GM12878 (cell line): ENCODE data around the gene HSPB6. TPM values are rescaled to one million over a fixed set of nuclear protein-coding genes. Genes with fewer than 3 reads are reported as not detected.

ENCODE experiments used
- ATAC-seq: fragments of 200-7000 bp; cut with Tn5 transposase; 3 replicates; pipeline ENCODE4 v1.9.1; 2020; ENCODE audit warnings: mild to moderate bottlenecking, moderate library complexity
- BruUV-seq: library from RNA; stranded (reverse); fragments of 400-500 nt; replicated peaks from 2 replicates; lab custom pipeline; 2021; lab: Mats Ljungman, UMichigan
- CTCF ChIA-PET: fragments of 300-600 bp; sonication (Branson Sonifier 250); formaldehyde crosslinking; extraction: SDS; loops from one replicate; lab custom pipeline; 2021; ENCODE audit warnings: inconsistent platforms; lab: Yijun Ruan, JAX
- POLR2A ChIA-PET: fragments of 350-600 bp; formaldehyde crosslinking; extraction: SDS; loops from one replicate; lab custom pipeline; 2021; ENCODE audit warnings: inconsistent platforms; lab: Charles Lee
- RAD21 ChIA-PET: fragments of 300-600 bp; sonication (Branson Sonifier 250); formaldehyde crosslinking; loops from one replicate; lab custom pipeline; 2023; ENCODE audit warnings: antibody characterized with exemption; ENCODE audit not compliant: unreplicated experiment; lab: Charles Lee
- SMC1A ChIA-PET: fragments of 300-600 bp; sonication (Branson Sonifier 250); formaldehyde crosslinking; loops from one replicate; lab custom pipeline; 2023; ENCODE audit not compliant: unreplicated experiment, uncharacterized antibody; lab: Charles Lee
- DNase-seq: peaks from one replicate; pipeline ENCODE4 v3.0.0-alpha.2; 2011; ENCODE audit warnings: low read depth, low spot score
- FAIRE-seq: peaks from 3 replicates; lab custom pipeline; 2011; peaks lifted over from hg19 to GRCh38; lab: Jason Lieb, UNC
- H2AFZ ChIP-seq: 2 replicates; pipeline ENCODE4 v1.6.0; 2011; ENCODE audit warnings: low read depth, low read length, control low read depth; ENCODE audit not compliant: control insufficient read depth
- H3K27ac ChIP-seq: 2 replicates; pipeline ENCODE4 v1.5.1; 2011; ENCODE audit warnings: control low read depth; ENCODE audit not compliant: control insufficient read depth, insufficient read depth
- H3K27me3 ChIP-seq, 2 experiments: replicated peaks in 1 of 2; 2 replicates each; pipeline versions ENCODE4 v1.6.0 to v1.6.1; 2011; ENCODE audit warnings: low read length in 1 of 2; ENCODE audit not compliant: control insufficient read depth in 2 of 2, insufficient read depth in 2 of 2
- H3K36me3 ChIP-seq, 2 experiments: 2 replicates each; pipeline ENCODE4 v1.5.1; 2011; ENCODE audit warnings: low read length in 1 of 2; ENCODE audit not compliant: control insufficient read depth in 2 of 2, insufficient read depth in 2 of 2
- H3K4me1 ChIP-seq: 2 replicates; pipeline ENCODE4 v1.6.1; 2011; ENCODE audit warnings: mild to moderate bottlenecking, low read length, moderate library complexity, mixed read lengths; ENCODE audit not compliant: control insufficient read depth, insufficient read depth
- H3K4me2 ChIP-seq: 2 replicates; pipeline ENCODE4 v1.6.0; 2011; ENCODE audit warnings: control low read depth; ENCODE audit not compliant: control insufficient read depth, insufficient read depth
- H3K4me3 ChIP-seq: fragments of 200-600 bp; sonication (generic); 2 replicates; pipeline ENCODE4 v1.5.1; 2016
- H3K79me2 ChIP-seq: 2 replicates; pipeline ENCODE4 v1.6.0; 2011; ENCODE audit warnings: low read length; ENCODE audit not compliant: control insufficient read depth, insufficient read depth
- H3K9ac ChIP-seq: 2 replicates; pipeline ENCODE4 v1.8.0; 2011; ENCODE audit warnings: low read length, control low read depth, mixed read lengths; ENCODE audit not compliant: control insufficient read depth, insufficient read depth
- H3K9me3 ChIP-seq: replicated peaks from 3 replicates; pipeline ENCODE4 v1.5.1; 2011; ENCODE audit warnings: mild to moderate bottlenecking, low read length; ENCODE audit not compliant: control insufficient read depth, insufficient read depth
- H4K20me1 ChIP-seq: 2 replicates; pipeline ENCODE4 v1.6.0; 2011; ENCODE audit not compliant: control insufficient read depth, insufficient read depth
- BACH1 ChIP-seq: fragments of 450-650 bp; IDR thresholded peaks from 2 replicates; pipeline ENCODE4 v1.6.1; 2017; ENCODE audit warnings: mild to moderate bottlenecking, borderline replicate concordance
- BCLAF1 ChIP-seq: fragments of 450-650 bp; IDR thresholded peaks from 2 replicates; pipeline ENCODE4 v1.6.1; 2017; ENCODE audit warnings: antibody characterized with exemption, mild to moderate bottlenecking, moderate library complexity
- CHD4 ChIP-seq: fragments of 200-600 bp; sonication (generic); IDR thresholded peaks from 2 replicates; pipeline ENCODE4 v1.6.1; 2016; ENCODE audit warnings: mild to moderate bottlenecking
- CREB1 ChIP-seq: IDR thresholded peaks from 2 replicates; pipeline ENCODE4 v1.6.1; 2012; ENCODE audit warnings: low read depth, mild to moderate bottlenecking, inconsistent platforms
- EGR1 ChIP-seq, 2 experiments: IDR thresholded peaks; 1 replicate in 1 of 2; 2 replicates in 1 of 2; pipeline ENCODE4 v1.6.1; 2011 to 2012; ENCODE audit warnings: low read depth in 2 of 2, low read length in 2 of 2, borderline replicate concordance in 1 of 2, mild to moderate bottlenecking in 1 of 2, moderate library complexity in 1 of 2
- MEF2A ChIP-seq: IDR thresholded peaks from 2 replicates; pipeline ENCODE4 v1.6.1; 2011; ENCODE audit warnings: low read depth, mild to moderate bottlenecking, low read length, moderate library complexity; ENCODE audit not compliant: insufficient read depth
- MTA2 ChIP-seq: fragments of 450-650 bp; IDR thresholded peaks from 2 replicates; pipeline ENCODE4 v1.6.1; 2016; ENCODE audit warnings: low read depth, mild to moderate bottlenecking, moderate library complexity
- POLR2A ChIP-seq: IDR thresholded peaks from 2 replicates; pipeline ENCODE4 v1.6.1; 2011; ENCODE audit warnings: low read depth, mild to moderate bottlenecking, low read length
- TAF1 ChIP-seq: IDR thresholded peaks from 2 replicates; pipeline ENCODE4 v1.6.1; 2011; ENCODE audit warnings: mild to moderate bottlenecking, low read depth, low read length, borderline replicate concordance
- ZBTB33 ChIP-seq: fragments of 450-650 bp; IDR thresholded peaks from 2 replicates; pipeline ENCODE4 v1.6.1; 2017; ENCODE audit warnings: mild to moderate bottlenecking
- WGBS: methylation state at CpG from one replicate; pipeline ENCODE4 v1.1.6; 2016; ENCODE audit warnings: low lambda C conversion rate; ENCODE audit not compliant: insufficient replicate concordance, insufficient coverage; ENCODE audit errors: missing lambda C conversion rate; 5-methylcytosine and 5-hydroxymethylcytosine counted together
- in situ Hi-C: fragments of 300-500 bp; cut with MboI; formaldehyde crosslinking; loops from 9 replicates; pipeline ENCODE4 v1.14.3; 2018; ENCODE audit warnings: mixed read lengths
- intact Hi-C: fragments of 100-400 bp; cut with micrococcal nuclease; formaldehyde crosslinking; loops from one replicate; pipeline ENCODE4 v1.14.2; 2022; ENCODE audit not compliant: unreplicated experiment
- polyA plus RNA-seq, 11 experiments: library from polyadenylated mRNA; depleted of rRNA in 4 of 11; unstranded in 6 of 11; stranded (reverse) in 5 of 11; fragments of >200 nt; fragmentation: Nextera tagmentation in 4 of 11; fragmentation: Illumina TruSeq in 1 of 11; extraction: Ambion mirVana in 4 of 11; extraction: Trizol in 1 of 11; gene quantifications; 1 replicate in 1 of 11; 2 replicates in 10 of 11; pipeline versions ENCODE4 v1.2.1 to v1.2.3, GENCODE V29; 2011 to 2016; ENCODE audit warnings: inconsistent platforms in 2 of 11, missing spikeins in 2 of 11, low read depth in 1 of 11
- total RNA-seq, 4 experiments: library from RNA; depleted of rRNA in 3 of 4; stranded (reverse); fragments of >200 nt in 3 of 4; fragmentation: Illumina TruSeq in 1 of 4; extraction: Trizol in 1 of 4; gene quantifications; 2 replicates each; pipeline versions ENCODE4 v1.2.1 to v1.2.3, GENCODE V29; 2013 to 2021
- TF ChIP-seq, protein P1 (sequence below): IDR thresholded peaks from 2 replicates; pipeline ENCODE4 v1.6.1; 2012; ENCODE audit warnings: low read depth, low read length, improper control_type of control experiment

Gene HSPB6
- total and polyA plus RNA-seq, 10 of the 15 experiments (the other 5 are each of a cell fraction or from before 2014, with no cell fraction given) = 0.09 to 1.6 (median 0.36) TPM; not detected in 4

DNA sequence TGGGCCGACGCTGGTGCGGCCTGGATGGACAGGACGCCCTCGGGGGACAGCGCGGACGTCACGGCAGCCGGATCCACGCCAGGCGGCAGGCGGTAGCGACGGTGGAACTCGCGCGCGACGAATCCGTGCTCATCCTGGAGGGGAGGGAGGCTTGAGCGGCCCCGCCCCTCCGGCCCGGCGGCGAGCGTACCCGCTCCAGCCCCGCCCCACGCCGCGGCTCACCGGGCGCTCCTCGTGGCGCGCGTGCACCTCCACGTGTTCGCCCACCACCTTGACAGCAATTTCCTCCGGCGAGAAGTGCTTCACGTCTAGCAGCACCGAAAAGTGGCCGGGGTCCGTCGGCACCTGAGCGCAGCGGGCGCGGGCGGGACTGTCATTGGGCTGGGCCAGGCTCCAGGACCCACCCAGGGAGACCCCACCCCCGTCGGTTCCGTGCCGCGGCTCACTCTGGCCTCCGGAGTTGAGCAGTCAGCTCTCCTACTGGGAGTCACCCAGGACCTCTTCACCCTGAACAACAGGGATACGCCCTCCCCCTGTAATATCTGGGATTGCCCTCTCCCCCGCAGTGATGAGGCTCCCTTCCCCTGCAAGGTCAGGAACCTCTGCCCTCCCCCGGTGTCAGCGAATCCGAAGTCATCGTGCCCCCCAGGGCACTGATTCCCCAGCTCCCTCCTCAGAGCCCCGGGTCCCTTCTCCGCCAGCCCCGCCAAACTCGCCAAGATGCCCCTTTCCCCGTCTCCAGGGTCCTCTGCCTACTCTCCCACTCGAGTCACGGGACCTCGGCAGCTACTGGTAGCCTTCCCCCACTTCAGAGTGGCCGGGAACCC, 1.1 kb downstream of the HSPB6 start:
- WGBS = 74% methylated on average over 69 of the region's 74 CpGs
- CTCF ChIA-PET = no interaction called here
- H2AFZ ChIP-seq = no peak overlapping the region
- TF ChIP-seq CHD4 = no peak
- TF ChIP-seq CREB1 = no peak
- no peak for TF ChIP-seq MTA2
- no peak for TF ChIP-seq EGR1 (IDR thresholded peaks at IDR 0.05; ENCODE audit: borderline replicate concordance in 1 of 2, low read depth in 2 of 2, low read length in 2 of 2)
- peak overlapping the region; percentile 25; the same call in 1 of the 2 replicates for H3K4me2 ChIP-seq
- no peak for ATAC-seq
- intact Hi-C loops (no loop called here), in situ Hi-C loops (no loop called here)
- POLR2A ChIA-PET = interaction anchor here (0.6 to 2.2 kb wide), 2 partner anchors 7 to 11 kb away, joined by 4 to 18 read pairs; partner anchors contain the start of genes PSENEN and U2AF1L4
- H3K9ac ChIP-seq = no peak overlapping the region
- H3K27me3 ChIP-seq = no peaks in the 10 kb centered on the region
- H3K4me3 ChIP-seq = no peak overlapping the region
- no TSS peak for BruUV-seq
- H4K20me1 ChIP-seq = no peaks in the 10 kb centered on the region
- peaks cover 15% of the 10 kb centered on the region for H3K4me1 ChIP-seq
- no peak for FAIRE-seq
- RAD21 ChIA-PET = no interaction called here
- H3K79me2 ChIP-seq = peaks cover 11% of the 10 kb centered on the region
- H3K27ac ChIP-seq = no peak overlapping the region
- SMC1A ChIA-PET = no interaction called here
- no peak for DNase-seq
- H3K36me3 ChIP-seq = peaks cover 0 to 2% of the 10 kb centered on the region in 2 experiments; a peak in 2 of 4 replicates
- no peaks in the 10 kb centered on the region for H3K9me3 ChIP-seq

- Histone ChIP-seq H3K4me3 (no peak overlapping the region), H3K27me3 (no peaks in the 10 kb centered on the region), H2AFZ (no peak overlapping the region), H3K9me3 (no peaks in the 10 kb centered on the region), H3K27ac (no peak overlapping the region), H4K20me1 (no peaks in the 10 kb centered on the region), H3K4me1 (peaks cover 15% of the 10 kb centered on the region), H3K4me2 (no peak overlapping the region), H3K36me3 (peaks cover 0 to 2% of the 10 kb centered on the region in 2 experiments; a peak in 2 of 4 replicates), H3K9ac (no peak overlapping the region), H3K79me2 (peaks cover 11% of the 10 kb centered on the region)
- ChIA-PET RAD21 (no interaction called here), CTCF (no interaction called here), SMC1A (no interaction called here), POLR2A (interaction anchor here (0.6 kb wide), 1 partner anchor 8 kb away, joined by 4 read pairs; no protein-coding TSS in a partner anchor)
- DNase-seq (no peak), FAIRE-seq (no peak), ATAC-seq (no peak)
- WGBS = 96% methylated on average over 17 of the region's 17 CpGs
- BruUV-seq = no TSS peak
- intact Hi-C loops (no loop called here), in situ Hi-C loops (no loop called here)
- TF ChIP-seq, protein P1, sequence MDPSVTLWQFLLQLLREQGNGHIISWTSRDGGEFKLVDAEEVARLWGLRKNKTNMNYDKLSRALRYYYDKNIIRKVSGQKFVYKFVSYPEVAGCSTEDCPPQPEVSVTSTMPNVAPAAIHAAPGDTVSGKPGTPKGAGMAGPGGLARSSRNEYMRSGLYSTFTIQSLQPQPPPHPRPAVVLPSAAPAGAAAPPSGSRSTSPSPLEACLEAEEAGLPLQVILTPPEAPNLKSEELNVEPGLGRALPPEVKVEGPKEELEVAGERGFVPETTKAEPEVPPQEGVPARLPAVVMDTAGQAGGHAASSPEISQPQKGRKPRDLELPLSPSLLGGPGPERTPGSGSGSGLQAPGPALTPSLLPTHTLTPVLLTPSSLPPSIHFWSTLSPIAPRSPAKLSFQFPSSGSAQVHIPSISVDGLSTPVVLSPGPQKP = no peak
- TF ChIP-seq MEF2A (no peak), TAF1 (no peak), BACH1 (no peak), POLR2A (no peak), BCLAF1 (no peak), ZBTB33 (no peak)
Measured at GRCh38 chr19:35755131-35755549, 1.7 kb downstream of the HSPB6 start.
